Keratinocyte (primary cell): Measurements from ENCODE around the gene NXNL1. TPM values are rescaled to one million over a fixed set of nuclear protein-coding genes. Genes with fewer than 3 reads are reported as not detected.

ENCODE experiments used
- DNase-seq: peaks from one replicate; pipeline ENCODE4 v3.0.0-alpha.2; 2011; ENCODE audit warnings: low read depth, missing footprints, low spot score
- FAIRE-seq: peaks from 2 replicates; lab custom pipeline; 2011; peaks lifted over from hg19 to GRCh38; lab: Jason Lieb, UNC
- H2AFZ ChIP-seq: 2 replicates; pipeline ENCODE4 v1.6.0; 2012; ENCODE audit warnings: low read length, control low read depth, inconsistent platforms; ENCODE audit not compliant: control insufficient read depth
- H3K27ac ChIP-seq: 2 replicates; pipeline ENCODE4 v1.5.1; 2011; ENCODE audit warnings: low read length; ENCODE audit not compliant: control insufficient read depth, insufficient read depth
- H3K27me3 ChIP-seq: 3 replicates; pipeline ENCODE4 v1.6.0; 2011; ENCODE audit warnings: low read length; ENCODE audit not compliant: control insufficient read depth, insufficient read depth; ENCODE audit errors: extremely low read depth
- H3K36me3 ChIP-seq, 2 experiments: 2 replicates in 1 of 2; 3 replicates in 1 of 2; pipeline ENCODE4 v1.5.1; 2011; ENCODE audit warnings: low read length in 2 of 2, mild to moderate bottlenecking in 1 of 2; ENCODE audit not compliant: control insufficient read depth in 2 of 2, insufficient read depth in 2 of 2; ENCODE audit errors: extremely low read depth in 1 of 2
- H3K4me1 ChIP-seq: 3 replicates; pipeline ENCODE4 v1.5.1; 2011; ENCODE audit warnings: low read length; ENCODE audit not compliant: control insufficient read depth, insufficient read depth; ENCODE audit errors: extremely low read depth
- H3K4me2 ChIP-seq: 3 replicates; pipeline ENCODE4 v1.6.0; 2011; ENCODE audit warnings: low read depth, low read length; ENCODE audit not compliant: control insufficient read depth, insufficient read depth; ENCODE audit errors: extremely low read depth
- H3K4me3 ChIP-seq, 3 experiments: fragments of 200-600 bp in 1 of 3; sonication (generic) in 1 of 3; 2 replicates in 2 of 3; 3 replicates in 1 of 3; pipeline ENCODE4 v1.5.1; 2011 to 2016; ENCODE audit warnings: low read length in 3 of 3, mild to moderate bottlenecking in 3 of 3, control low read depth in 2 of 3, inconsistent platforms in 1 of 3, low read depth in 1 of 3, mixed read lengths in 1 of 3, mixed run types in 1 of 3, moderate library complexity in 1 of 3; ENCODE audit not compliant: control insufficient read depth in 2 of 3, insufficient read depth in 2 of 3; ENCODE audit errors: extremely low read depth in 1 of 3
- H3K79me2 ChIP-seq: 2 replicates; pipeline ENCODE4 v1.6.0; 2012; ENCODE audit warnings: low read length; ENCODE audit not compliant: control insufficient read depth, insufficient read depth
- H3K9ac ChIP-seq: 3 replicates; pipeline ENCODE4 v1.6.0; 2011; ENCODE audit warnings: low read length; ENCODE audit not compliant: control insufficient read depth, insufficient read depth; ENCODE audit errors: extremely low read depth
- H3K9me1 ChIP-seq: 3 replicates; pipeline ENCODE4 v1.6.0; 2011; ENCODE audit warnings: low read length; ENCODE audit not compliant: control insufficient read depth, insufficient read depth; ENCODE audit errors: extremely low read depth
- H3K9me3 ChIP-seq: 2 replicates; pipeline ENCODE4 v1.5.1; 2012; ENCODE audit warnings: low read depth, low read length; ENCODE audit not compliant: control insufficient read depth
- H4K20me1 ChIP-seq: 3 replicates; pipeline ENCODE4 v1.6.0; 2011; ENCODE audit warnings: low read length; ENCODE audit not compliant: control insufficient read depth, insufficient read depth; ENCODE audit errors: extremely low read depth
- EZH2 ChIP-seq: IDR thresholded peaks from one replicate; pipeline ENCODE4 v1.6.1; 2012; ENCODE audit warnings: inconsistent platforms, mild to moderate bottlenecking, low read length, moderate library complexity
- dilution Hi-C: fragments of 300-500 bp; cut with MboI; formaldehyde crosslinking; loops from one replicate; pipeline ENCODE4 v1.7.0; 2020; ENCODE audit warnings: low sequenced_read_pairs; ENCODE audit not compliant: extremely low pct_ligation_motif_present
- polyA plus RNA-seq, 5 experiments: library from polyadenylated mRNA; depleted of rRNA in 3 of 5; stranded (reverse) in 3 of 5; stranded (forward) in 1 of 5; unstranded in 1 of 5; fragments of >200 nt; gene quantifications; 1 replicate in 1 of 5; 2 replicates in 3 of 5; 3 replicates in 1 of 5; pipeline versions ENCODE4 v1.2.1 to v1.2.3, GENCODE V29; 2011 to 2012; ENCODE audit warnings: missing spikeins in 2 of 5, low read depth in 1 of 5, low replicate concordance in 1 of 5
- TF ChIP-seq, protein P1 (sequence below), 3 experiments: IDR thresholded peaks in 1 of 3; conservative IDR thresholded peaks in 1 of 3; optimal IDR thresholded peaks in 1 of 3; 2 replicates in 2 of 3; 3 replicates in 1 of 3; pipeline versions ENCODE3 to v1.5.1; 2011; ENCODE audit warnings: low read length in 3 of 3, mild to moderate bottlenecking in 3 of 3, moderate library complexity in 2 of 3, control low read depth in 1 of 3, inconsistent platforms in 1 of 3; ENCODE audit not compliant: insufficient read depth in 2 of 3; ENCODE audit errors: extremely low read depth in 1 of 3

Gene NXNL1
- polyA plus RNA-seq, 1 donor (not counting 4 experiments of a cell fraction or from before 2014, with no cell fraction given), result not detected

DNA sequence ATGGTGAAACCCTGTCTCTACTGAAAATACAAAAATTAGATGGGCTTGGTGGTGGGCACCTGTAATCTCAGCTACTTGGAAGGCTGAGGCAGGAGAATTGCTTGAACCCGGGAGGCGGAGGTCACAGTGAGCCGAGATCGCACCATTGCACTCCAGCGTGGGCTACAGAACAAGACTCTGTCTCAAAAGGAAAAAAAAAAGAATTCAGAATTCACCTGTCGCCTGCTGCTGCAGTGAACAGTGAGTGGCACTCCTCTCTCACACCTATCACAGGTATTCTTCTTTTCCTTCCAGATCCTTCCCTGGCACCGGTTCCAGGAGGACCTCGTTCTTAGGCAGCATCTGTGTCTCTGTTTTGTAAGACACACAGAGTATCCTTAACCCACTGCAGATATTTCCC, 46.6 kb downstream of the NXNL1 start:
- no peak overlapping the region for H3K27ac ChIP-seq
- H2AFZ ChIP-seq, result no peak overlapping the region
- no peak for FAIRE-seq
- H3K36me3 ChIP-seq, result no peaks in the 10 kb centered on the region
- H3K9me1 ChIP-seq, result no peaks in the 10 kb centered on the region
- no peak overlapping the region for H3K4me3 ChIP-seq
- no peak overlapping the region for H3K9ac ChIP-seq
- no peaks in the 10 kb centered on the region for H3K27me3 ChIP-seq
- no peaks in the 10 kb centered on the region for H3K9me3 ChIP-seq
- DNase-seq, result no peak
- TF ChIP-seq, protein P1, sequence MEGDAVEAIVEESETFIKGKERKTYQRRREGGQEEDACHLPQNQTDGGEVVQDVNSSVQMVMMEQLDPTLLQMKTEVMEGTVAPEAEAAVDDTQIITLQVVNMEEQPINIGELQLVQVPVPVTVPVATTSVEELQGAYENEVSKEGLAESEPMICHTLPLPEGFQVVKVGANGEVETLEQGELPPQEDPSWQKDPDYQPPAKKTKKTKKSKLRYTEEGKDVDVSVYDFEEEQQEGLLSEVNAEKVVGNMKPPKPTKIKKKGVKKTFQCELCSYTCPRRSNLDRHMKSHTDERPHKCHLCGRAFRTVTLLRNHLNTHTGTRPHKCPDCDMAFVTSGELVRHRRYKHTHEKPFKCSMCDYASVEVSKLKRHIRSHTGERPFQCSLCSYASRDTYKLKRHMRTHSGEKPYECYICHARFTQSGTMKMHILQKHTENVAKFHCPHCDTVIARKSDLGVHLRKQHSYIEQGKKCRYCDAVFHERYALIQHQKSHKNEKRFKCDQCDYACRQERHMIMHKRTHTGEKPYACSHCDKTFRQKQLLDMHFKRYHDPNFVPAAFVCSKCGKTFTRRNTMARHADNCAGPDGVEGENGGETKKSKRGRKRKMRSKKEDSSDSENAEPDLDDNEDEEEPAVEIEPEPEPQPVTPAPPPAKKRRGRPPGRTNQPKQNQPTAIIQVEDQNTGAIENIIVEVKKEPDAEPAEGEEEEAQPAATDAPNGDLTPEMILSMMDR (optimal IDR thresholded peaks at IDR 0.05 in 1 of 3, IDR thresholded peaks at IDR 0.05 in 1 of 3, conservative IDR thresholded peaks at IDR 0.05 in 1 of 3; ENCODE audit: extremely low read depth in 1 of 3, insufficient read depth in 2 of 3, low read length in 3 of 3), result no peak
- TF ChIP-seq EZH2, result no peak
- H3K79me2 ChIP-seq, result no peaks in the 10 kb centered on the region
- peaks cover 2% of the 10 kb centered on the region for H3K4me1 ChIP-seq
- dilution Hi-C loops, result no loop called here
- no peaks in the 10 kb centered on the region for H4K20me1 ChIP-seq
- no peak overlapping the region for H3K4me2 ChIP-seq

DNA sequence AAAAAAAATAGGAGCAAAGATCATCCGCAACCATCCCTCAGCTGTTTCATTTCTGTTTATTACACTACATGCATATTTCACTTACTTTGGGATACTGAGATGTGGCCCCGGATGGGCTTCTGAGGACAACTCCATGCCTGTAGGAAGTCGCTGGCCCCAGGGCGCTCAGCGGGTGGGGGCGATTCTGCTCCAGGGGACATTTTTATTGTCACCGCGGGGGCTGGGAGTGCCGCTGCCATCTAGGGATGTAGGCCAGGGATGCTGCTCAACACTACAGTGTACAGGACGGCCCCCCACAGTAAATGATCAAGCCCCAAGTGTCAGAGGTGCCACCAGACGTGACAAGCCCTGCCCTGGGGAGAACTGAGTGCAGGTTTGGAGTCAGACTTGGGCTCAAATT, 48.9 kb downstream of the NXNL1 start:
- DNase-seq (no peak), FAIRE-seq (no peak)
- no peak overlapping the region for H3K9ac ChIP-seq
- H3K27me3 ChIP-seq, result no peaks in the 10 kb centered on the region
- H3K9me3 ChIP-seq, result no peaks in the 10 kb centered on the region
- H3K79me2 ChIP-seq, result no peaks in the 10 kb centered on the region
- H3K36me3 ChIP-seq, result no peaks in the 10 kb centered on the region
- dilution Hi-C loops, result no loop called here
- no peak overlapping the region for H3K4me3 ChIP-seq
- H3K4me1 ChIP-seq, result no peaks in the 10 kb centered on the region
- H2AFZ ChIP-seq, result no peak overlapping the region
- H3K27ac ChIP-seq, result no peak overlapping the region
- TF ChIP-seq EZH2, result no peak
- TF ChIP-seq, protein P1 (optimal IDR thresholded peaks at IDR 0.05 in 1 of 3, IDR thresholded peaks at IDR 0.05 in 1 of 3, conservative IDR thresholded peaks at IDR 0.05 in 1 of 3; ENCODE audit: extremely low read depth in 1 of 3, insufficient read depth in 2 of 3, low read length in 3 of 3), result no peak
- H4K20me1 ChIP-seq, result no peaks in the 10 kb centered on the region
- no peaks in the 10 kb centered on the region for H3K9me1 ChIP-seq
- no peak overlapping the region for H3K4me2 ChIP-seq
